ENCODE data around the gene HP. TPM values are rescaled to one million over a fixed set of nuclear protein-coding genes. Genes with fewer than 3 reads are reported as not detected.

The HP gene
- total RNA-seq, 2 donors from 2014 or later: not detected

GRCh38 chr16:72105978-72106377 lies 51.7 kb downstream of the HP start:
- Mint-ChIP-seq H3K4me1 (ENCODE audit: low read depth) (no peaks in the 10 kb centered on the region), H3K27me3 (ENCODE audit: low read depth) (no peaks in the 10 kb centered on the region), H3K4me3 (no peak overlapping the region), H3K36me3 (ENCODE audit: insufficient read depth in 2 of 2) (peaks cover 7 to 44% of the 10 kb centered on the region in 2 donors), H3K9me3 (no peaks in the 10 kb centered on the region), H3K27ac (no peak overlapping the region)
- ATAC-seq (replicated peaks in 1 of 2): no peak
- no peak for DNase-seq

- Mint-ChIP-seq H3K27ac (no peak overlapping the region), H3K4me3 (no peak overlapping the region), H3K36me3 (ENCODE audit: insufficient read depth in 2 of 2) (peaks cover 7 to 37% of the 10 kb centered on the region in 2 donors), H3K27me3 (ENCODE audit: low read depth) (no peaks in the 10 kb centered on the region), H3K9me3 (no peaks in the 10 kb centered on the region), H3K4me1 (ENCODE audit: low read depth) (no peaks in the 10 kb centered on the region)
- no peak for ATAC-seq (replicated peaks in 1 of 2)
- DNase-seq: no peak
Measured at GRCh38 chr16:72107371-72107770, 53.1 kb downstream of the HP start.

DNA sequence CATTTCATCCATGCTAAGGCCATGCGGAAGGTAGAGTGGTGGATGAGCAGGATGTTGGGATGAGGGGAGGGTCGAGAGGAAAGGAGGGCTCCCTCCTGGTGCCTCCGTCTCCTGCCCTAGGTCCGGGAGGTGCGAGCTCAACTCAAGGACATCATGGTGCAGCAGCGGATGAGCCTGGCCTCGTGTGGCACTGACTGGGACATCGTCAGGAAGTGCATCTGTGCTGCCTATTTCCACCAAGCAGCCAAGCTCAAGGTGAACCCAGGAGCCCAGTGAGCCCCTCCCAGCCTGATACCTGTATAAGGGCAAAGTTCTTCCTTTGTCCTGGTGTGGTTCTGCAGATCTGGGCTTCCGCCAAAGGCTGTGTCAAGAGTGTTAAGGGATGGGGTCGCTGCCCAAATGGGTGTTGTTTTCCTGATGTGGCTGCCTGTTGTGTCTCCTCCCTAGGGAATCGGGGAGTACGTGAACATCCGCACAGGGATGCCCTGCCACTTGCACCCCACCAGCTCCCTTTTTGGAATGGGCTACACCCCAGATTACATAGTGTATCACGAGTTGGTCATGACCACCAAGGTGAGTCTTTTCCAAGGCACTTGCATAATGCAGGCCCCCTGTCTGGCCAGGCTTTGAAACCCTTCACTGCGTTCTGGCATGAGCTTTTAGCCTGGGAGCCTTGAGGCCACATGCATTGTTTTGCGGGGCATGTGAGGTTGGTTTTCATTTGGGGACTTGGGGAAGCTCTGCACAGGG lies 54.2 kb downstream of the HP start:
- DNase-seq: no peak
- Mint-ChIP-seq H3K4me1 (ENCODE audit: low read depth) (no peaks in the 10 kb centered on the region), H3K36me3 (ENCODE audit: insufficient read depth in 2 of 2) (peaks cover 5 to 29% of the 10 kb centered on the region in 2 donors), H3K9me3 (no peaks in the 10 kb centered on the region), H3K4me3 (no peak overlapping the region), H3K27ac (no peak overlapping the region), H3K27me3 (ENCODE audit: low read depth) (no peaks in the 10 kb centered on the region)
- ATAC-seq (replicated peaks in 1 of 2): no peak

DNA sequence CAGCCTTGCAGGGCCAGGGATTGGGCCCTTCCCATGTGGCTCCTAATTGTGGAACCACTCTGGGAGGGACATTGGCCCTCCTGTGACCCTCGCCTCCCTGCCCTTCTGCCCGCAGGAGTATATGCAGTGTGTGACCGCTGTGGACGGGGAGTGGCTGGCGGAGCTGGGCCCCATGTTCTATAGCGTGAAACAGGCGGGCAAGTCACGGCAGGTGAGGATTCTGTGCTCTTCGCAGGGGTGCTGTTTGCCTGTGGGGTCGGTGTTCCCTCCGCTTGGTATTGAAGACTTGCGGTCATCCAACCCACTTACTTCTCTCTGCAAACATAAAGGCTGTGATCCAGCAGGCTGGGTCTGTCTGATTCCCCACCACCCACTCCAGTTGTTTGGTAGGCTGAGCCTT lies 55.0 kb downstream of the HP start:
- no peak for DNase-seq
- no peak for ATAC-seq (replicated peaks in 1 of 2)
- Mint-ChIP-seq H3K9me3 (no peaks in the 10 kb centered on the region), H3K4me1 (ENCODE audit: low read depth) (no peaks in the 10 kb centered on the region), H3K4me3 (no peak overlapping the region), H3K27me3 (ENCODE audit: low read depth) (no peaks in the 10 kb centered on the region), H3K36me3 (ENCODE audit: insufficient read depth in 2 of 2) (peaks cover 3 to 28% of the 10 kb centered on the region in 2 donors), H3K27ac (no peak overlapping the region)

DNA sequence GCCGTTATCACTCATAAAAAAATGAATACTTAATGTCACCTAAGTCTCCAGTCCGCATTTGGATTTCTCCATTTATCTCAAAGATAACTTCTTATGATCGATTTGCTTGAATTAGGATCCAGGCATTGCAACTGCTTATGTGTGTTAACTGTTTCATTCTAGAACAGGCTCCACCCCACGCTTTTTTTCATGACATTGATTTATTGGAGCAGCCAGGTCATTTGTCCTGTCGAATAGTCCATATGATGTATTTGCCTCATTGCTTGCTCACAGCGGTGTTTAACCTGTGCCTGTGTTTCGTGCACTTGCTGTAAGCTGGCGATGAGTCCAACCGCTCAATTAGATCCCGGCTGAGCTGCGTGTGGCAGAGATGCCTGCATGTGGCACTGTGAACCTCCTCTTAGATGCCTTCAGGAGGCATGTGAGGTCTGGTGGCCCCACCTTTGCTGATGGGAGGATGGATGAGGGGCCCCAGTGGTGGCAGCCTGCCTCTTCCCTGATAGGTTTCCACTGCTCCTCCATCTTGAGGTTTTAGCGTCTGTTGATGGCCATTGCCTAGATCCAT lies 55.7 kb downstream of the HP start:
- H3K36me3 Mint-ChIP-seq (ENCODE audit: insufficient read depth in 2 of 2): peaks cover 3 to 28% of the 10 kb centered on the region in 2 donors
- H3K27me3 Mint-ChIP-seq (ENCODE audit: low read depth): no peaks in the 10 kb centered on the region
- H3K4me1 Mint-ChIP-seq (ENCODE audit: low read depth): no peaks in the 10 kb centered on the region
- ATAC-seq (replicated peaks in 1 of 2) (no peak), DNase-seq (no peak)
- H3K9me3 Mint-ChIP-seq: no peaks in the 10 kb centered on the region
- no peak overlapping the region for H3K4me3 Mint-ChIP-seq
- no peak overlapping the region for H3K27ac Mint-ChIP-seq

Other genes starting within 250 kb of the HP start
- gene AP1G1, start 245.7 kb upstream of the HP start, total RNA-seq: 10 to 100 TPM; 83.2 to 87.0 TPM
- 10 to 100 TPM; 21.7 to 25.8 TPM for gene ATXN1L, start 208.5 kb upstream of the HP start, total RNA-seq
- gene ZNF821, start 170.3 kb upstream of the HP start, total RNA-seq: 10 to 100 TPM; 12.7 to 15.4 TPM
- 100 to 1,000 TPM; 190 to 194 TPM for gene IST1, start 159.0 kb upstream of the HP start, total RNA-seq
- under 1 TPM in 1 of 2 donors, not detected in 1; 0.07 TPM for gene PKD1L3, start 54.1 kb upstream of the HP start, total RNA-seq
- 10 to 100 TPM in 1 of 2 donors, 1 to 10 TPM in 1; 9.8 to 15.0 TPM for gene DHODH, start 45.8 kb upstream of the HP start, total RNA-seq
- not detected for gene HPR, start 8.7 kb downstream of the HP start, total RNA-seq
- gene TXNL4B, start 39.1 kb downstream of the HP start, total RNA-seq: 10 to 100 TPM; 29.3 to 34.4 TPM
- gene DHX38, start 39.3 kb downstream of the HP start, total RNA-seq: 10 to 100 TPM; 74.9 to 82.7 TPM
- gene PMFBP1, start 117.7 kb downstream of the HP start, total RNA-seq: 1 to 10 TPM; 1.8 to 2.6 TPM